Endothelial cell of umbilical vein (primary cell): Measurements from ENCODE around the gene MDFIC. TPM values are rescaled to one million over a fixed set of nuclear protein-coding genes. Genes with fewer than 3 reads are reported as not detected.
A peak's percentile ranks its signal among the peaks of the same experiment; 100 is the strongest.

Experiments
- BruUV-seq: library from RNA; stranded (reverse); fragments of 400-500 nt; replicated peaks from 2 replicates; lab custom pipeline; 2021; lab: Mats Ljungman, UMichigan
- CTCF ChIA-PET: fragments of 300-600, 350-600 bp; sonication (Branson Sonifier 250); formaldehyde crosslinking; loops from one replicate; lab custom pipeline; 2021; ENCODE audit warnings: antibody characterized with exemption, inconsistent platforms; lab: Charles Lee
- POLR2A ChIA-PET: fragments of 300-600, 350-600 bp; sonication (Branson Sonifier 250); formaldehyde crosslinking; loops from one replicate; lab custom pipeline; 2021; ENCODE audit warnings: antibody characterized with exemption, inconsistent platforms; lab: Charles Lee
- DNase-seq: peaks from one replicate; pipeline ENCODE4 v3.0.0-alpha.2; 2011; ENCODE audit warnings: low read depth, low spot score
- FAIRE-seq: peaks from 2 replicates; lab custom pipeline; 2011; peaks lifted over from hg19 to GRCh38; lab: Jason Lieb, UNC
- H2AFZ ChIP-seq: 2 replicates; pipeline ENCODE4 v1.6.0; 2012; ENCODE audit warnings: low read depth, low read length, control low read depth, inconsistent platforms
- H3K27ac ChIP-seq: 2 replicates; pipeline ENCODE4 v1.5.1; 2011; ENCODE audit warnings: low read depth, mild to moderate bottlenecking, control low read depth, low read length, moderate library complexity; ENCODE audit not compliant: insufficient read depth
- H3K27me3 ChIP-seq, 2 experiments: 2 replicates each; pipeline versions ENCODE4 v1.6.0 to v1.6.1; 2011; ENCODE audit warnings: low read length in 2 of 2, mixed read lengths in 1 of 2; ENCODE audit not compliant: control insufficient read depth in 2 of 2, insufficient read depth in 2 of 2
- H3K36me3 ChIP-seq, 2 experiments: 2 replicates in 1 of 2; 3 replicates in 1 of 2; pipeline ENCODE4 v1.5.1; 2011; ENCODE audit warnings: low read length in 2 of 2, mild to moderate bottlenecking in 1 of 2, moderate library complexity in 1 of 2; ENCODE audit not compliant: control insufficient read depth in 2 of 2, insufficient read depth in 2 of 2; ENCODE audit errors: extremely low read depth in 1 of 2
- H3K4me1 ChIP-seq: 3 replicates; pipeline ENCODE4 v1.5.1; 2011; ENCODE audit warnings: mild to moderate bottlenecking, low read length; ENCODE audit not compliant: control insufficient read depth, insufficient read depth; ENCODE audit errors: extremely low read depth
- H3K4me2 ChIP-seq: 2 replicates; pipeline ENCODE4 v1.6.1; 2011; ENCODE audit warnings: low read length, control low read depth, mixed read lengths; ENCODE audit not compliant: insufficient read depth
- H3K4me3 ChIP-seq, 3 experiments: fragments of 200-600 bp in 1 of 3; sonication (generic), shearing (Covaris generic) in 1 of 3; replicated peaks in 1 of 3; 2 replicates each; pipeline ENCODE4 v1.5.1; 2011 to 2016; ENCODE audit warnings: control low read depth in 3 of 3, low read length in 3 of 3, mild to moderate bottlenecking in 2 of 3, inconsistent platforms in 1 of 3, low read depth in 1 of 3, moderate library complexity in 1 of 3; ENCODE audit not compliant: insufficient read depth in 1 of 3
- H3K79me2 ChIP-seq: 2 replicates; pipeline ENCODE4 v1.6.0; 2012; ENCODE audit warnings: low read length, inconsistent platforms; ENCODE audit not compliant: control insufficient read depth, insufficient read depth
- H3K9ac ChIP-seq: replicated peaks from 2 replicates; pipeline ENCODE3; 2011; ENCODE audit warnings: low read length, control low read depth; ENCODE audit not compliant: insufficient read depth; ENCODE audit errors: extremely low read depth
- H3K9me1 ChIP-seq: replicated peaks from 3 replicates; pipeline ENCODE4 v1.6.0; 2011; ENCODE audit warnings: mild to moderate bottlenecking, low read length; ENCODE audit not compliant: control insufficient read depth, insufficient read depth; ENCODE audit errors: extremely low read depth
- H3K9me3 ChIP-seq: replicated peaks from 2 replicates; pipeline ENCODE4 v1.5.1; 2012; ENCODE audit warnings: low read length, inconsistent platforms; ENCODE audit not compliant: control insufficient read depth, insufficient read depth
- H4K20me1 ChIP-seq: replicated peaks from 2 replicates; pipeline ENCODE3; 2011; ENCODE audit warnings: mild to moderate bottlenecking, low read length; ENCODE audit not compliant: control insufficient read depth, insufficient read depth; ENCODE audit errors: extremely low read depth
- EZH2 ChIP-seq: IDR thresholded peaks from 2 replicates; pipeline ENCODE4 v1.6.1; 2012; ENCODE audit warnings: borderline replicate concordance, low read depth, mild to moderate bottlenecking, moderate library complexity, low read length, inconsistent platforms; ENCODE audit not compliant: severe bottlenecking
- FOS ChIP-seq: IDR thresholded peaks from 2 replicates; pipeline ENCODE4 v1.6.1; 2011; ENCODE audit warnings: mild to moderate bottlenecking, low read length, moderate library complexity, borderline replicate concordance; ENCODE audit not compliant: insufficient read depth
- GATA2 ChIP-seq: IDR thresholded peaks from 2 replicates; pipeline ENCODE4 v1.7.0; 2011; ENCODE audit warnings: low read depth, mild to moderate bottlenecking, moderate library complexity, mixed read lengths, low read length; ENCODE audit not compliant: insufficient read length, insufficient read depth
- JUN ChIP-seq: IDR thresholded peaks from 2 replicates; pipeline ENCODE4 v1.6.1; 2011; ENCODE audit warnings: borderline replicate concordance, low read depth; ENCODE audit not compliant: insufficient read length, insufficient read depth
- MYC ChIP-seq: IDR thresholded peaks from one replicate; pipeline ENCODE4 v1.6.1; 2011; ENCODE audit warnings: mild to moderate bottlenecking, low read depth, low read length
- POLR2AphosphoS5 ChIP-seq: IDR thresholded peaks from 2 replicates; pipeline ENCODE4 v1.6.1; 2012; ENCODE audit warnings: low read depth, mild to moderate bottlenecking, control low read depth, low read length, moderate library complexity; ENCODE audit not compliant: insufficient read depth
- dilution Hi-C: fragments of 300-500 bp; cut with MboI; formaldehyde crosslinking; loops from one replicate; pipeline ENCODE4 v1.15.0; 2019; ENCODE audit warnings: low sequenced_read_pairs; ENCODE audit not compliant: extremely low pct_ligation_motif_present
- intact Hi-C: fragments of 100-400 bp; cut with micrococcal nuclease; formaldehyde crosslinking; loops from one replicate; pipeline ENCODE4 v1.10.0; 2022
- polyA plus RNA-seq, 4 experiments: library from polyadenylated mRNA; depleted of rRNA in 3 of 4; stranded (reverse) in 3 of 4; unstranded in 1 of 4; fragments of >200 nt; gene quantifications; 2 replicates each; pipeline versions ENCODE4 v1.2.1 to v1.2.3, GENCODE V29; 2011 to 2012; ENCODE audit warnings: missing spikeins in 1 of 4
- total RNA-seq: library from RNA; stranded (reverse); gene quantifications from 2 replicates; pipeline ENCODE4 v1.2.3, GENCODE V29; 2021
- TF ChIP-seq, protein P1 (sequence below), 2 donors: IDR thresholded peaks; 1 replicate in 1 of 2; 2 replicates in 1 of 2; pipeline ENCODE4 v1.5.1; 2011; ENCODE audit warnings: low read length in 2 of 2, mild to moderate bottlenecking in 2 of 2, moderate library complexity in 2 of 2, control low read depth in 1 of 2, inconsistent platforms in 1 of 2, low read depth in 1 of 2; ENCODE audit not compliant: insufficient read depth in 1 of 2; ENCODE audit errors: extremely low read depth in 1 of 2

Gene MDFIC
- total and polyA plus RNA-seq, 2 donors (not counting 3 experiments of a cell fraction or from before 2014, with no cell fraction given): 6.5 to 14.2 TPM

DNA sequence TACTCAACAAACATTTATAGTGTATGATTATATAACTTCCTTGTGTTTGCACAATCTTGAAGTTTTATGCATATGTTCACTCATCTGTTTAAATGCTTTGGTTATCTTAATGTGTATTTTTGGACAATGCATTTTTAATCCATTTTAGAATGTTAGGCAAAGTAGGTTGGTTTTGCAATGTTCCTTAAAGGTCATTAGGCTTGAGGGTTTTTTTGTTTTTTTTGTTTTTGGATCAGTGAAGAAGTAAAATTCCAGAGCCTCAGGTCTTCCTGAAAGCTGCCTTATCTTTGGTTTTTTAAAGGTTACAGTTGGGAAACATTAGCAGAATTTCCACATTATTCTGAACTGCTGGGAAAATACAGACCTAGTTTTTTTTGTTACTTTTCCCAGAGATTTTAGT lies 12.8 kb downstream of the MDFIC start:
- H3K27ac ChIP-seq: no peak overlapping the region
- FAIRE-seq (no peak), DNase-seq (peak; percentile 9)
- H3K79me2 ChIP-seq: peaks cover 3% of the 10 kb centered on the region
- BruUV-seq: no TSS peak
- H3K4me1 ChIP-seq: peaks cover 11% of the 10 kb centered on the region
- intact Hi-C loops (no loop called here), dilution Hi-C loops (no loop called here)
- ChIA-PET POLR2A (no interaction called here), CTCF (interaction anchor here (1.0 to 1.4 kb wide), 2 partner anchors 9 to 12 kb away, joined by 3 read pairs; no protein-coding TSS in a partner anchor)
- no peak for TF ChIP-seq POLR2AphosphoS5
- no peak for TF ChIP-seq FOS
- TF ChIP-seq, protein P1, sequence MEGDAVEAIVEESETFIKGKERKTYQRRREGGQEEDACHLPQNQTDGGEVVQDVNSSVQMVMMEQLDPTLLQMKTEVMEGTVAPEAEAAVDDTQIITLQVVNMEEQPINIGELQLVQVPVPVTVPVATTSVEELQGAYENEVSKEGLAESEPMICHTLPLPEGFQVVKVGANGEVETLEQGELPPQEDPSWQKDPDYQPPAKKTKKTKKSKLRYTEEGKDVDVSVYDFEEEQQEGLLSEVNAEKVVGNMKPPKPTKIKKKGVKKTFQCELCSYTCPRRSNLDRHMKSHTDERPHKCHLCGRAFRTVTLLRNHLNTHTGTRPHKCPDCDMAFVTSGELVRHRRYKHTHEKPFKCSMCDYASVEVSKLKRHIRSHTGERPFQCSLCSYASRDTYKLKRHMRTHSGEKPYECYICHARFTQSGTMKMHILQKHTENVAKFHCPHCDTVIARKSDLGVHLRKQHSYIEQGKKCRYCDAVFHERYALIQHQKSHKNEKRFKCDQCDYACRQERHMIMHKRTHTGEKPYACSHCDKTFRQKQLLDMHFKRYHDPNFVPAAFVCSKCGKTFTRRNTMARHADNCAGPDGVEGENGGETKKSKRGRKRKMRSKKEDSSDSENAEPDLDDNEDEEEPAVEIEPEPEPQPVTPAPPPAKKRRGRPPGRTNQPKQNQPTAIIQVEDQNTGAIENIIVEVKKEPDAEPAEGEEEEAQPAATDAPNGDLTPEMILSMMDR (IDR thresholded peaks at IDR 0.05; ENCODE audit: extremely low read depth in 1 of 2, insufficient read depth in 1 of 2, low read depth in 1 of 2, low read length in 2 of 2): no peak
- no peak for TF ChIP-seq EZH2
- TF ChIP-seq GATA2: no peak
- no peak for TF ChIP-seq JUN
- no peak for TF ChIP-seq MYC
- H3K27me3 ChIP-seq: no peaks in the 10 kb centered on the region
- H3K9me1 ChIP-seq: no peaks in the 10 kb centered on the region
- H3K9me3 ChIP-seq: no peaks in the 10 kb centered on the region
- H3K9ac ChIP-seq: no peak overlapping the region
- no peak overlapping the region for H3K4me3 ChIP-seq
- no peak overlapping the region for H2AFZ ChIP-seq
- no peaks in the 10 kb centered on the region for H4K20me1 ChIP-seq
- no peak overlapping the region for H3K4me2 ChIP-seq
- H3K36me3 ChIP-seq: no peaks in the 10 kb centered on the region
